ENCODE data around the gene NOS1.

- TF ChIP-seq, protein P1, sequence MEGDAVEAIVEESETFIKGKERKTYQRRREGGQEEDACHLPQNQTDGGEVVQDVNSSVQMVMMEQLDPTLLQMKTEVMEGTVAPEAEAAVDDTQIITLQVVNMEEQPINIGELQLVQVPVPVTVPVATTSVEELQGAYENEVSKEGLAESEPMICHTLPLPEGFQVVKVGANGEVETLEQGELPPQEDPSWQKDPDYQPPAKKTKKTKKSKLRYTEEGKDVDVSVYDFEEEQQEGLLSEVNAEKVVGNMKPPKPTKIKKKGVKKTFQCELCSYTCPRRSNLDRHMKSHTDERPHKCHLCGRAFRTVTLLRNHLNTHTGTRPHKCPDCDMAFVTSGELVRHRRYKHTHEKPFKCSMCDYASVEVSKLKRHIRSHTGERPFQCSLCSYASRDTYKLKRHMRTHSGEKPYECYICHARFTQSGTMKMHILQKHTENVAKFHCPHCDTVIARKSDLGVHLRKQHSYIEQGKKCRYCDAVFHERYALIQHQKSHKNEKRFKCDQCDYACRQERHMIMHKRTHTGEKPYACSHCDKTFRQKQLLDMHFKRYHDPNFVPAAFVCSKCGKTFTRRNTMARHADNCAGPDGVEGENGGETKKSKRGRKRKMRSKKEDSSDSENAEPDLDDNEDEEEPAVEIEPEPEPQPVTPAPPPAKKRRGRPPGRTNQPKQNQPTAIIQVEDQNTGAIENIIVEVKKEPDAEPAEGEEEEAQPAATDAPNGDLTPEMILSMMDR (IDR thresholded peaks at IDR 0.05) = no peak
- TF ChIP-seq EZH2 (IDR thresholded peaks at IDR 0.05) = no peak
- no peak for TF ChIP-seq EZH2phosphoT487 (IDR thresholded peaks at IDR 0.05)
Measured at GRCh38 chr12:117298648-117299225, 62.7 kb downstream of the NOS1 start.
